ENCODE data around the gene TMEM14B.
"Not testable (repeated sequence)": the region's sequence is repeated elsewhere in the genome, so short reads cannot be mapped to it uniquely, and the experiment has no call there.

Gene TMEM14B

DNA sequence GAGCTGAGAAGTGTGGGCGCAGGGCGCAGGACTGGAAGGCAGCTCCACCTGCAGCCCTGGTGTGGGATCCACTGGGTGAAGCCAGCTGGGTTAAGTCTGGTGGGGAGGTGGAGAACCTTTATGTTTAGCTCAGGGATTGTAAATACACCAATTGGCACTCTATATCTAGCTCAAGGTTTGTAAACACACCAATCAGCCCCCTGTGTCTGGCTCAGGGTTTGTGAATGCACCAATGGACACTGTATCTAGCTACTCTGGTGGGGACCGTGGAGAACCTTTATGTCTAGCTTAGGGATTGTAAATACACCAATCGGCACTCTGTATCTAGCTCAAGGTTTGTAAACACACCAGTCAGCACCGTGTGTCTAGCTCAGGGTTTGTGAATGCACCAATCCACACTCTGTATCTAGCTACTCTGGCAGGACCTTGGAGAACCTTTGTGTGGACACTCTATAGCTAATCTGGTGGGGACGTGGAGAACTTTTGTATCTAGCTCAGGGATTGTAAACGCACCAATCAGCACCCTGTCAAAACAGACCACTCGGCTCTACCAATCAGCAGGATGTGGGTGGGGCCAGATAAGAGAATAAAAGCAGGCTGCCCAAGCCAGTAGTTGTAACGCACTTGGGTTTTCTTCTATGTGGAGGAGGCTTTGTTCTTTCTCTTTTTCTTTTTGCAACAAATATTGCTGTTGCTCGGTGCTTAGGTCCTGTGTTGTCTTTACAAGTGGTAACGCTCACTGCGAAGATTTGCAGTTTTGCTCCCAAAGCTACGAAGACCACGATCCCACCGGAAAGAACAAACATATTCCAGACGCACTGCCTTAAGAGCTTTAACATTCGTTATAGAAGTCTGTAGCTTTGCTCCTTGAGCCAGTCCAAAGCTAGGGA, 26.4 kb upstream of the TMEM14B start:
- DNase-seq (ENCODE audit: extremely low read depth, insufficient read length); H3K36me3 ChIP-seq (ENCODE audit: control insufficient read depth, insufficient read depth, low read length); H3K27me3 ChIP-seq (replicated peaks; ENCODE audit: control insufficient read depth, insufficient read depth, low read length): not testable (repeated sequence)
- peak; percentile 7 for TF ChIP-seq CTCF (IDR thresholded peaks at IDR 0.05; ENCODE audit: insufficient read depth, low read length, poor library complexity, severe bottlenecking)
- peak overlapping the region; percentile 74 for H3K4me3 ChIP-seq (replicated peaks; ENCODE audit: low read depth, low read length)

DNA sequence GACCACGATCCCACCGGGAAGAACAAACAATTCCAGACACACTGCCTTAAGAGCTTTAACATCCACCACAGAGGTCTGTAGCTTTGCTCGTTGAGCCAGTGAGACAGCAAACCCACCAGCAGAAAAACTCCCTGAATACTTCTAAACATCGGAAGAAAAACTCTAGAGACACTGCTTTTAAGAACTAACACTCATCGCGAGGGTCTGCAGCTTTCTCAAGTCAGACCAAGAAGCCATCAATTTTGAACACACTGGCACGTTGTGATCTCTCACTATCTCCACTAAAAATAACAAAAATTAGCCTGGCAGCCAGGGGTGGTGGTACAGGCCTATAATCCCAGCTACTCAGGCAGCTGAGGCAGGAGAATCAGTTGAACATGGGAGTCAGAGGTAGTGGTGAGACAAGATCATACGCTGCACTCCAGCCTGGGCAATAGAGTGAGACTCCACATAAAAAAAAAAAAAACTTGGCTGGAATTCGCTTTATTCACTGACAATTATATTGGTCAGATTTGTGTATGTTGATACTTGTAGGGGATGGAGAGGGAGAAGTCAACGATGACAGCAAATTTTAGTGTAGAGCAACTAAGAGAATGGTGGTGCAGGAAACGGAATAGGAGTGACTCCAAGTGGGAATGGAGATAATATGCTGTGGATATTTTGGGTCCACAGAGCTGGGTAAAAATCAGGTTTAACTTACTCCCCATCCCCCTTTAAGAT, 25.6 kb upstream of the TMEM14B start:
- peak overlapping the region; percentile 76 for H3K4me3 ChIP-seq (replicated peaks; ENCODE audit: low read depth, low read length)
- no peaks in the 10 kb centered on the region; the same call in 1 of the 2 replicates for H3K36me3 ChIP-seq (ENCODE audit: control insufficient read depth, insufficient read depth, low read length)
- H3K27me3 ChIP-seq (replicated peaks; ENCODE audit: control insufficient read depth, insufficient read depth, low read length) = no peaks in the 10 kb centered on the region
- no peak for TF ChIP-seq CTCF (IDR thresholded peaks at IDR 0.05; ENCODE audit: insufficient read depth, low read length, poor library complexity, severe bottlenecking)
- no peak for DNase-seq (ENCODE audit: extremely low read depth, insufficient read length)

- TF ChIP-seq CTCF (IDR thresholded peaks at IDR 0.05; ENCODE audit: insufficient read depth, low read length, poor library complexity, severe bottlenecking) = no peak
- Histone ChIP-seq H3K4me3 (replicated peaks; ENCODE audit: low read depth, low read length) (peak overlapping the region; percentile 76), H3K27me3 (replicated peaks; ENCODE audit: control insufficient read depth, insufficient read depth, low read length) (no peaks in the 10 kb centered on the region), H3K36me3 (ENCODE audit: control insufficient read depth, insufficient read depth, low read length) (no peaks in the 10 kb centered on the region; the same call in 1 of the 2 replicates)
- DNase-seq (ENCODE audit: extremely low read depth, insufficient read length) = no peak
Observed at GRCh38 chr6:10722570-10722819, 25.1 kb upstream of the TMEM14B start.

- DNase-seq (ENCODE audit: extremely low read depth, insufficient read length) = peak; percentile 94
- Histone ChIP-seq H3K4me3 (replicated peaks; ENCODE audit: low read depth, low read length) (peak within 1 kb of the TSS; percentile 76), H3K27me3 (replicated peaks; ENCODE audit: control insufficient read depth, insufficient read depth, low read length) (no peaks in the 10 kb centered on the region), H3K36me3 (ENCODE audit: control insufficient read depth, insufficient read depth, low read length) (no peaks in the 10 kb centered on the region; the same call in 1 of the 2 replicates)
- TF ChIP-seq CTCF (IDR thresholded peaks at IDR 0.05; ENCODE audit: insufficient read depth, low read length, poor library complexity, severe bottlenecking) = no peak
Observed at GRCh38 chr6:10722820-10723566, 24.6 kb upstream of the TMEM14B start, which contains the start of gene TMEM14C. TSS of gene TMEM14C (plus strand) at chr6:10723070. CDS start at chr6:10724614, 1,544 bp downstream.

- no peak for DNase-seq (ENCODE audit: extremely low read depth, insufficient read length)
- Histone ChIP-seq H3K36me3 (ENCODE audit: control insufficient read depth, insufficient read depth, low read length) (no peaks in the 10 kb centered on the region; the same call in 1 of the 2 replicates), H3K4me3 (replicated peaks; ENCODE audit: low read depth, low read length) (peak overlapping the region; percentile 76), H3K27me3 (replicated peaks; ENCODE audit: control insufficient read depth, insufficient read depth, low read length) (no peaks in the 10 kb centered on the region)
- no peak for TF ChIP-seq CTCF (IDR thresholded peaks at IDR 0.05; ENCODE audit: insufficient read depth, low read length, poor library complexity, severe bottlenecking)
Observed at GRCh38 chr6:10723567-10723881, 24.1 kb upstream of the TMEM14B start.

Measured in GM06990 (cell line).